Prostate gland (tissue), 2 donors: ENCODE measurements around the gene CENPV. TPM values are rescaled to one million over a fixed set of nuclear protein-coding genes. Genes with fewer than 3 reads are reported as not detected.

Source experiments
- DNase-seq: peaks from one replicate; pipeline ENCODE4 v3.0.0-alpha.2; 2019; ENCODE audit warnings: low spot score
- H3K27ac ChIP-seq, 2 donors: fragments of 200-600 bp; sonication (generic); 2 replicates each; pipeline ENCODE4 v1.5.1; 2017 to 2019
- H3K27me3 ChIP-seq: fragments of 200-600 bp; sonication (generic); replicated peaks from 2 replicates; pipeline ENCODE4 v1.5.1; 2019; ENCODE audit not compliant: insufficient read depth
- H3K36me3 ChIP-seq, 2 donors: fragments of 200-600 bp; sonication (generic); 1 replicate in 1 of 2; 2 replicates in 1 of 2; pipeline versions ENCODE4 v1.5.1 to v1.8.1; 2017 to 2019
- H3K4me1 ChIP-seq: fragments of 200-600 bp; sonication (generic); replicated peaks from 2 replicates; pipeline ENCODE4 v1.5.1; 2019
- H3K4me3 ChIP-seq, 2 donors: fragments of 200-600 bp; sonication (generic); 2 replicates each; pipeline ENCODE4 v1.5.1; 2017 to 2019
- H3K9me3 ChIP-seq: fragments of 200-600 bp; sonication (generic); 2 replicates; pipeline ENCODE4 v1.5.1; 2017
- CTCF ChIP-seq, 4 experiments: fragments of 200-600 bp in 2 of 4; fragments of 450-650 bp in 2 of 4; sonication (generic) in 2 of 4; IDR thresholded peaks; 1 replicate in 3 of 4; 2 replicates in 1 of 4; pipeline ENCODE4 v1.5.1; 2016 to 2019; ENCODE audit warnings: antibody characterized with exemption in 4 of 4, mild to moderate bottlenecking in 2 of 4, moderate library complexity in 2 of 4
- POLR2A ChIP-seq: fragments of 450-650 bp; IDR thresholded peaks from one replicate; pipeline ENCODE4 v1.6.1; 2016; ENCODE audit warnings: antibody characterized with exemption, mild to moderate bottlenecking
- POLR2AphosphoS5 ChIP-seq: sonication (generic); formaldehyde crosslinking; IDR thresholded peaks from one replicate; pipeline ENCODE4 v1.6.1; 2017; ENCODE audit warnings: antibody characterized with exemption
- WGBS: methylation state at CpG from one replicate; pipeline ENCODE4 v1.1.5; 2018; 5-methylcytosine and 5-hydroxymethylcytosine counted together
- intact Hi-C: fragments of 100-400 bp; cut with DNase I; formaldehyde crosslinking; loops from one replicate; pipeline ENCODE4 v1.14.2; 2022
- total RNA-seq, 2 donors: library from RNA; depleted of rRNA; stranded (reverse); fragments of >200 nt; gene quantifications; one replicate each; pipeline ENCODE4 v1.1.0, GENCODE V29; 2016

CENPV gene
- total RNA-seq, 2 donors from 2014 or later: 29.8 to 71.5 TPM

GRCh38 chr17:16351831-16352230, 1.4 kb downstream of the CENPV start:
- no peak for DNase-seq
- Histone ChIP-seq H3K9me3 (no peaks in the 10 kb centered on the region), H3K4me1 (no peaks in the 10 kb centered on the region), H3K27me3 (no peaks in the 10 kb centered on the region), H3K4me3 (peak overlapping the region; percentile 62 to 63), H3K27ac (peak overlapping the region in 1 of 2 donors; percentile 43), H3K36me3 (no peaks in the 10 kb centered on the region)
- no peak for TF ChIP-seq CTCF (IDR thresholded peaks at IDR 0.05)
- no peak for TF ChIP-seq POLR2AphosphoS5
- TF ChIP-seq POLR2A: no peak
- WGBS: 27% methylated on average over 10 of the region's 10 CpGs
- intact Hi-C loops: no loop called here

- no peak overlapping the region for H3K4me3 ChIP-seq
- no peak overlapping the region for H3K27ac ChIP-seq
- WGBS: 93% methylated on average over 5 of the region's 5 CpGs
- H3K27me3 ChIP-seq: no peaks in the 10 kb centered on the region
- H3K9me3 ChIP-seq: no peaks in the 10 kb centered on the region
- no peaks in the 10 kb centered on the region for H3K4me1 ChIP-seq
- no peak for DNase-seq
- H3K36me3 ChIP-seq: no peaks in the 10 kb centered on the region
- TF ChIP-seq POLR2A (no peak), POLR2AphosphoS5 (no peak), CTCF (IDR thresholded peaks at IDR 0.05) (no peak)
- intact Hi-C loops: no loop called here
These were observed 3.8 kb downstream of the CENPV start for GRCh38 chr17:16349431-16349830.

DNA sequence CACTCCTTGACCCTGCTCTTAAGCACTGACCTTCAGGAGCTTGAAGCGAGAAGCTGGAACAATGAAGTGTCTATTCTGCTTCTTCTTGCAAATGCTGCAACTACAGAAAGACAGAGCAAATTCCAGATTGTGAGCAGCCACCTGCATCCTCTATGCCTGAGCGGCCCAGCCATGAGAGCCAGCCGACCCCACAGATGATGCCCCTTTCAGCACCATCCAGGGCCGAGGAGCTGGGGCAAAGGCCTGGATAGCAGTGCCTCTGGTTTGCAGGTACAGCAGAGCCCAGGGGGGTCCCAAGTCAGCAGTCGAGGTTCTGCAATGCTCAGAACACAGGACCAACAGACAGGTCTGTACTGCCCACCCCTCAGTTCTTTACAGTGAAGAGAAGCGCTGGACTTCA, 4.7 kb downstream of the CENPV start:
- TF ChIP-seq POLR2A (no peak), CTCF (IDR thresholded peaks at IDR 0.05) (no peak), POLR2AphosphoS5 (no peak)
- intact Hi-C loops: no loop called here
- H3K9me3 ChIP-seq: no peaks in the 10 kb centered on the region
- no peaks in the 10 kb centered on the region for H3K27me3 ChIP-seq
- 87% methylated on average over 6 of the region's 6 CpGs for WGBS
- no peaks in the 10 kb centered on the region for H3K4me1 ChIP-seq
- no peak overlapping the region for H3K4me3 ChIP-seq
- no peak for DNase-seq
- H3K27ac ChIP-seq: no peak overlapping the region
- no peaks in the 10 kb centered on the region for H3K36me3 ChIP-seq

DNA sequence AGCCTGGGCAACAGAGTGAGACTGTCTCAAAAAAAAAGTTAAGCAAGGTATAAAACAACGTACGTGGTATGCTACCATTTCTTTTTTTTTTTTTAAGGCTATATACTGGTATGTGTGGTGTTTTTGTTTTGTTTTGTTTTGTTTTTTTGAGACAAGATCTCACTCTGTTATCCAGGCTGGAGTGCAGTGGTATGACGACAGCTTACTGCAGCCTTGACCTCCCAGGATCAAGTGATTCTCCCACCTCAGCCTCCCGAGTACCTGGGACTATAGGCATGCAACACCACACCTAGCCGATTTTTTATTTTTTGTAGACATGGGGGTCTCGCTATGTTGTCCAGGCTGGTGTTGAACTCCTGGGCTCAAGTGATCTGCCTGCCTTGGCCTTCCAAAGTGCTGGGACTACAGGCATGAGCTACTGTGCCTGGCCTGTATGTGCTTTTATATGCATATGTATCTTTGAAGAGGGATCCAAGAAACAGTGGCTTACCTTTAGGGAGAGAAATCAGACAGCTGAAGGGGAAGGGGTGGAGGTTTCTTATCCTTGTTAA, 6.5 kb downstream of the CENPV start:
- TF ChIP-seq CTCF (IDR thresholded peaks at IDR 0.05): no peak
- TF ChIP-seq POLR2A: no peak
- no peak for TF ChIP-seq POLR2AphosphoS5
- Histone ChIP-seq H3K4me1 (no peaks in the 10 kb centered on the region), H3K36me3 (no peaks in the 10 kb centered on the region), H3K9me3 (no peaks in the 10 kb centered on the region), H3K4me3 (no peak overlapping the region), H3K27ac (no peak overlapping the region), H3K27me3 (no peaks in the 10 kb centered on the region)
- no peak for DNase-seq
- intact Hi-C loops: no loop called here
- 96% methylated on average over 6 of the region's 6 CpGs for WGBS

- no peaks in the 10 kb centered on the region for H3K4me1 ChIP-seq
- WGBS: 86% methylated on average over 5 of the region's 5 CpGs
- TF ChIP-seq POLR2AphosphoS5 (no peak), POLR2A (no peak), CTCF (IDR thresholded peaks at IDR 0.05) (no peak)
- no peak for DNase-seq
- H3K9me3 ChIP-seq: no peaks in the 10 kb centered on the region
- H3K4me3 ChIP-seq: no peak overlapping the region
- no peaks in the 10 kb centered on the region for H3K27me3 ChIP-seq
- H3K27ac ChIP-seq: no peak overlapping the region
- intact Hi-C loops: no loop called here
- H3K36me3 ChIP-seq: no peaks in the 10 kb centered on the region
These were observed 7.7 kb downstream of the CENPV start for GRCh38 chr17:16345565-16345964.
